GM12878 (cell line): ENCODE data around the gene LCOR. TPM values are rescaled to one million over a fixed set of nuclear protein-coding genes. Genes with fewer than 3 reads are reported as not detected.

Experiments used
- ATAC-seq: fragments of 200-7000 bp; cut with Tn5 transposase; 3 replicates; pipeline ENCODE4 v1.9.1; 2020; ENCODE audit warnings: mild to moderate bottlenecking, moderate library complexity
- BruUV-seq: library from RNA; stranded (reverse); fragments of 400-500 nt; replicated peaks from 2 replicates; lab custom pipeline; 2021; lab: Mats Ljungman, UMichigan
- CTCF ChIA-PET: fragments of 300-600 bp; sonication (Branson Sonifier 250); formaldehyde crosslinking; extraction: SDS; loops from one replicate; lab custom pipeline; 2021; ENCODE audit warnings: inconsistent platforms; lab: Yijun Ruan, JAX
- POLR2A ChIA-PET: fragments of 350-600 bp; formaldehyde crosslinking; extraction: SDS; loops from one replicate; lab custom pipeline; 2021; ENCODE audit warnings: inconsistent platforms; lab: Charles Lee
- RAD21 ChIA-PET: fragments of 300-600 bp; sonication (Branson Sonifier 250); formaldehyde crosslinking; loops from one replicate; lab custom pipeline; 2023; ENCODE audit warnings: antibody characterized with exemption; ENCODE audit not compliant: unreplicated experiment; lab: Charles Lee
- SMC1A ChIA-PET: fragments of 300-600 bp; sonication (Branson Sonifier 250); formaldehyde crosslinking; loops from one replicate; lab custom pipeline; 2023; ENCODE audit not compliant: unreplicated experiment, uncharacterized antibody; lab: Charles Lee
- DNase-seq: peaks from one replicate; pipeline ENCODE4 v3.0.0-alpha.2; 2011; ENCODE audit warnings: low read depth, low spot score
- FAIRE-seq: peaks from 3 replicates; lab custom pipeline; 2011; peaks lifted over from hg19 to GRCh38; lab: Jason Lieb, UNC
- H2AFZ ChIP-seq: 2 replicates; pipeline ENCODE4 v1.6.0; 2011; ENCODE audit warnings: low read depth, low read length, control low read depth; ENCODE audit not compliant: control insufficient read depth
- H3K27ac ChIP-seq: 2 replicates; pipeline ENCODE4 v1.5.1; 2011; ENCODE audit warnings: control low read depth; ENCODE audit not compliant: control insufficient read depth, insufficient read depth
- H3K27me3 ChIP-seq, 2 experiments: replicated peaks in 1 of 2; 2 replicates each; pipeline versions ENCODE4 v1.6.0 to v1.6.1; 2011; ENCODE audit warnings: low read length in 1 of 2; ENCODE audit not compliant: control insufficient read depth in 2 of 2, insufficient read depth in 2 of 2
- H3K36me3 ChIP-seq, 2 experiments: 2 replicates each; pipeline ENCODE4 v1.5.1; 2011; ENCODE audit warnings: low read length in 1 of 2; ENCODE audit not compliant: control insufficient read depth in 2 of 2, insufficient read depth in 2 of 2
- H3K4me1 ChIP-seq: 2 replicates; pipeline ENCODE4 v1.6.1; 2011; ENCODE audit warnings: mild to moderate bottlenecking, low read length, moderate library complexity, mixed read lengths; ENCODE audit not compliant: control insufficient read depth, insufficient read depth
- H3K4me2 ChIP-seq: 2 replicates; pipeline ENCODE4 v1.6.0; 2011; ENCODE audit warnings: control low read depth; ENCODE audit not compliant: control insufficient read depth, insufficient read depth
- H3K4me3 ChIP-seq: fragments of 200-600 bp; sonication (generic); 2 replicates; pipeline ENCODE4 v1.5.1; 2016
- H3K79me2 ChIP-seq: 2 replicates; pipeline ENCODE4 v1.6.0; 2011; ENCODE audit warnings: low read length; ENCODE audit not compliant: control insufficient read depth, insufficient read depth
- H3K9ac ChIP-seq: 2 replicates; pipeline ENCODE4 v1.8.0; 2011; ENCODE audit warnings: low read length, control low read depth, mixed read lengths; ENCODE audit not compliant: control insufficient read depth, insufficient read depth
- H3K9me3 ChIP-seq: replicated peaks from 3 replicates; pipeline ENCODE4 v1.5.1; 2011; ENCODE audit warnings: mild to moderate bottlenecking, low read length; ENCODE audit not compliant: control insufficient read depth, insufficient read depth
- H4K20me1 ChIP-seq: 2 replicates; pipeline ENCODE4 v1.6.0; 2011; ENCODE audit not compliant: control insufficient read depth, insufficient read depth
- BMI1 ChIP-seq: fragments of 450-650 bp; IDR thresholded peaks from 2 replicates; pipeline ENCODE4 v1.6.1; 2016; ENCODE audit warnings: mild to moderate bottlenecking, moderate library complexity, borderline replicate concordance
- CBX3 ChIP-seq: fragments of 200-600 bp; sonication (generic); IDR thresholded peaks from 2 replicates; pipeline ENCODE4 v1.6.1; 2016; ENCODE audit warnings: low read depth, borderline replicate concordance
- CHD4 ChIP-seq: fragments of 200-600 bp; sonication (generic); IDR thresholded peaks from 2 replicates; pipeline ENCODE4 v1.6.1; 2016; ENCODE audit warnings: mild to moderate bottlenecking
- DPF2 ChIP-seq: fragments of 450-650 bp; IDR thresholded peaks from 2 replicates; pipeline ENCODE4 v1.6.1; 2017; ENCODE audit warnings: mild to moderate bottlenecking
- ETV6 ChIP-seq, 2 experiments: fragments of 450-650 bp in 1 of 2; IDR thresholded peaks in 1 of 2; conservative IDR thresholded peaks in 1 of 2; 2 replicates each; pipeline ENCODE4 v1.6.1; 2014; ENCODE audit warnings: antibody characterized with exemption in 1 of 2, borderline replicate concordance in 1 of 2, low read depth in 1 of 2, mild to moderate bottlenecking in 1 of 2, moderate library complexity in 1 of 2
- FOXM1 ChIP-seq: IDR thresholded peaks from 2 replicates; pipeline ENCODE4 v1.6.1; 2012; ENCODE audit warnings: low read depth, mild to moderate bottlenecking, inconsistent platforms, low read length, moderate library complexity
- HDAC2 ChIP-seq: fragments of 200-600 bp; sonication (generic); IDR thresholded peaks from 2 replicates; pipeline ENCODE4 v1.6.1; 2017
- HDGF ChIP-seq: fragments of 450-650 bp; IDR thresholded peaks from 2 replicates; pipeline ENCODE4 v1.6.1; 2016; ENCODE audit warnings: antibody characterized with exemption
- IKZF2 ChIP-seq, 2 experiments: fragments of 450-650 bp; IDR thresholded peaks; 2 replicates each; pipeline ENCODE4 v1.6.1; 2017; ENCODE audit warnings: mild to moderate bottlenecking in 2 of 2, moderate library complexity in 2 of 2
- IRF4 ChIP-seq: IDR thresholded peaks from 2 replicates; pipeline ENCODE4 v1.6.1; 2011; ENCODE audit warnings: low read depth, low read length
- MTA3 ChIP-seq: IDR thresholded peaks from 2 replicates; pipeline ENCODE4 v1.6.1; 2012; ENCODE audit warnings: low read length, inconsistent platforms, borderline replicate concordance
- PKNOX1 ChIP-seq: fragments of 450-650 bp; IDR thresholded peaks from 2 replicates; pipeline ENCODE4 v1.6.1; 2016; ENCODE audit warnings: mild to moderate bottlenecking
- POU2F2 ChIP-seq: IDR thresholded peaks from 3 replicates; pipeline ENCODE4 v1.6.1; 2011; ENCODE audit warnings: low read depth, mild to moderate bottlenecking, low read length, borderline replicate concordance
- RAD51 ChIP-seq: fragments of 450-650 bp; IDR thresholded peaks from 2 replicates; pipeline ENCODE4 v1.6.1; 2016; ENCODE audit warnings: moderate library complexity, mild to moderate bottlenecking, inconsistent platforms
- RCOR1 ChIP-seq: conservative IDR thresholded peaks from 2 replicates; pipeline ENCODE4 v1.6.1; 2012; ENCODE audit warnings: low read depth, low read length, improper control_type of control experiment
- SIX5 ChIP-seq: IDR thresholded peaks from 2 replicates; pipeline ENCODE4 v1.6.1; 2011; ENCODE audit warnings: mild to moderate bottlenecking, low read depth, low read length, moderate library complexity; ENCODE audit not compliant: severe bottlenecking
- SUZ12 ChIP-seq: fragments of 200-600 bp; sonication (generic); IDR thresholded peaks from one replicate; pipeline ENCODE4 v1.6.1; 2018; ENCODE audit warnings: antibody characterized with exemption, mild to moderate bottlenecking; ENCODE audit not compliant: unreplicated experiment
- ZNF217 ChIP-seq: fragments of 450-650 bp; IDR thresholded peaks from 2 replicates; pipeline ENCODE4 v1.6.1; 2017; ENCODE audit warnings: antibody characterized with exemption, mild to moderate bottlenecking
- ZNF274 ChIP-seq: IDR thresholded peaks from one replicate; pipeline ENCODE4 v1.8.0; 2011; ENCODE audit not compliant: insufficient read length, insufficient read depth
- WGBS: methylation state at CpG from one replicate; pipeline ENCODE4 v1.1.6; 2016; ENCODE audit warnings: low lambda C conversion rate; ENCODE audit not compliant: insufficient replicate concordance, insufficient coverage; ENCODE audit errors: missing lambda C conversion rate; 5-methylcytosine and 5-hydroxymethylcytosine counted together
- in situ Hi-C: fragments of 300-500 bp; cut with MboI; formaldehyde crosslinking; loops from 9 replicates; pipeline ENCODE4 v1.14.3; 2018; ENCODE audit warnings: mixed read lengths
- intact Hi-C: fragments of 100-400 bp; cut with micrococcal nuclease; formaldehyde crosslinking; loops from one replicate; pipeline ENCODE4 v1.14.2; 2022; ENCODE audit not compliant: unreplicated experiment
- polyA plus RNA-seq, 11 experiments: library from polyadenylated mRNA; depleted of rRNA in 4 of 11; unstranded in 6 of 11; stranded (reverse) in 5 of 11; fragments of >200 nt; fragmentation: Nextera tagmentation in 4 of 11; fragmentation: Illumina TruSeq in 1 of 11; extraction: Ambion mirVana in 4 of 11; extraction: Trizol in 1 of 11; gene quantifications; 1 replicate in 1 of 11; 2 replicates in 10 of 11; pipeline versions ENCODE4 v1.2.1 to v1.2.3, GENCODE V29; 2011 to 2016; ENCODE audit warnings: inconsistent platforms in 2 of 11, missing spikeins in 2 of 11, low read depth in 1 of 11
- total RNA-seq, 4 experiments: library from RNA; depleted of rRNA in 3 of 4; stranded (reverse); fragments of >200 nt in 3 of 4; fragmentation: Illumina TruSeq in 1 of 4; extraction: Trizol in 1 of 4; gene quantifications; 2 replicates each; pipeline versions ENCODE4 v1.2.1 to v1.2.3, GENCODE V29; 2013 to 2021
- TF ChIP-seq, protein P1 (sequence below): fragments of 450-650 bp; IDR thresholded peaks from 2 replicates; pipeline ENCODE4 v1.6.1; 2018; ENCODE audit warnings: borderline replicate concordance, mild to moderate bottlenecking; ENCODE audit not compliant: partially characterized antibody

Gene LCOR
- total and polyA plus RNA-seq, 10 of the 15 experiments (the other 5 are each of a cell fraction or from before 2014, with no cell fraction given): 1.6 to 22.0 (median 13.2) TPM

DNA sequence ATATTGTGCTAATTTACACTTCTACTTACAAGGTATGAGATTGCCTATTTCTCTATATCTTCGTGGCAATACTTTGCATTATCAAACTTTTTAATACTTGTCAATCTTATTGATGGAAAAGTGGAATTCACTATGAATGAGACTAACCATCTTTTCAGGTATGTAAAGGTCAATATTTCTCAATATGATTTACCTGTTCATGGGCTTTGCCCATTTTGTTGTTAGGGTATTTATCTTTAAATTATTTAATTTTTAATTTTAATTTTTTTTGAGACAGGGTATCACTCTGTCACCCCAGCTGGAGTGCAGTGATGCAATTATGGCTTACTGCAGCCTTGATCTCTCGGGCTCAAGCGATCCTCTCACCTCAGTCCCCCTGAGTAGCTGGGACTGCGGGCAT is 47.8 kb upstream of the LCOR start (continued):
- TF ChIP-seq RAD51 (no peak), CHD4 (no peak), SIX5 (no peak), POU2F2 (no peak)

- Histone ChIP-seq H3K27me3 (no peaks in the 10 kb centered on the region), H3K36me3 (no peaks in the 10 kb centered on the region), H4K20me1 (peaks cover 3% of the 10 kb centered on the region; the same call in 1 of the 2 replicates), H3K4me1 (peaks cover 10% of the 10 kb centered on the region), H3K27ac (no peak overlapping the region), H3K9ac (no peak overlapping the region), H2AFZ (no peak overlapping the region), H3K4me2 (peak overlapping the region; percentile 54; the same call in 1 of the 2 replicates), H3K9me3 (no peaks in the 10 kb centered on the region; the same call in 2 of the 3 replicates), H3K79me2 (no peaks in the 10 kb centered on the region), H3K4me3 (no peak overlapping the region)
- SMC1A ChIA-PET: interaction anchor here (0.7 to 2.1 kb wide), 10 partner anchors 10 to 236 kb away, joined by 3 to 5 read pairs (median 4); no protein-coding TSS in a partner anchor
- intact Hi-C loops (no loop called here), in situ Hi-C loops (no loop called here)
- BruUV-seq: no TSS peak
- CTCF ChIA-PET: interaction anchor here (0.7 to 2.2 kb wide), 10 partner anchors 13 to 236 kb away, joined by 3 to 8 read pairs (median 4); no protein-coding TSS in a partner anchor
- WGBS: 0% methylated on average over 4 of the region's 4 CpGs
- peak; percentile 37 for DNase-seq
- POLR2A ChIA-PET: no interaction called here
- peak; percentile 98 for ATAC-seq
- FAIRE-seq: peak; percentile 93
- RAD21 ChIA-PET: interaction anchor here (0.8 to 1.2 kb wide), 5 partner anchors 31 to 236 kb away, joined by 3 to 6 read pairs (median 3); no protein-coding TSS in a partner anchor
- TF ChIP-seq, protein P1, sequence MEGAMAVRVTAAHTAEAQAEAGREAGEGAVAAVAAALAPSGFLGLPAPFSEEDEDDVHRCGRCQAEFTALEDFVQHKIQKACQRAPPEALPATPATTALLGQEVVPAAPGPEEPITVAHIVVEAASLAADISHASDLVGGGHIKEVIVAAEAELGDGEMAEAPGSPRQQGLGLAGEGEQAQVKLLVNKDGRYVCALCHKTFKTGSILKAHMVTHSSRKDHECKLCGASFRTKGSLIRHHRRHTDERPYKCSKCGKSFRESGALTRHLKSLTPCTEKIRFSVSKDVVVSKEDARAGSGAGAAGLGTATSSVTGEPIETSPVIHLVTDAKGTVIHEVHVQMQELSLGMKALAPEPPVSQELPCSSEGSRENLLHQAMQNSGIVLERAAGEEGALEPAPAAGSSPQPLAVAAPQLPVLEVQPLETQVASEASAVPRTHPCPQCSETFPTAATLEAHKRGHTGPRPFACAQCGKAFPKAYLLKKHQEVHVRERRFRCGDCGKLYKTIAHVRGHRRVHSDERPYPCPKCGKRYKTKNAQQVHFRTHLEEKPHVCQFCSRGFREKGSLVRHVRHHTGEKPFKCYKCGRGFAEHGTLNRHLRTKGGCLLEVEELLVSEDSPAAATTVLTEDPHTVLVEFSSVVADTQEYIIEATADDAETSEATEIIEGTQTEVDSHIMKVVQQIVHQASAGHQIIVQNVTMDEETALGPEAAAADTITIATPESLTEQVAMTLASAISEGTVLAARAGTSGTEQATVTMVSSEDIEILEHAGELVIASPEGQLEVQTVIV: no peak
- TF ChIP-seq IRF4 (0 out of 2 replicates have a peak, but pooled peaks have one; percentile 19), PKNOX1 (no peak), FOXM1 (no peak), CHD4 (no peak), BMI1 (no peak), HDAC2 (no peak), SUZ12 (no peak), IKZF2 (IDR thresholded peaks at IDR 0.05) (peak; percentile 50 to 55; a peak in 2 of 4 replicates), DPF2 (no peak), ETV6 (conservative IDR thresholded peaks at IDR 0.05 in 1 of 2, IDR thresholded peaks at IDR 0.05 in 1 of 2; ENCODE audit: borderline replicate concordance in 1 of 2, low read depth in 1 of 2) (peak in 1 of 2 experiments; percentile 59; a peak in 1 of 4 replicates), ZNF217 (no peak), RCOR1 (no peak), MTA3 (no peak), CBX3 (no peak), ZNF274 (no peak), HDGF (0 out of 2 replicates have a peak, but pooled peaks have one; percentile 57)
These were observed 42.5 kb upstream of the LCOR start for GRCh38 chr10:96789571-96790108.
